ENCODE measurements around the gene HSPA12A. TPM values are rescaled to one million over a fixed set of nuclear protein-coding genes. Genes with fewer than 3 reads are reported as not detected.
A peak's percentile ranks its signal among the peaks of the same experiment; 100 is the strongest.

Gene HSPA12A
- total and polyA plus RNA-seq, 7 experiments from 2014 or later, result 0.06 to 0.07 TPM; not detected in 5

DNA sequence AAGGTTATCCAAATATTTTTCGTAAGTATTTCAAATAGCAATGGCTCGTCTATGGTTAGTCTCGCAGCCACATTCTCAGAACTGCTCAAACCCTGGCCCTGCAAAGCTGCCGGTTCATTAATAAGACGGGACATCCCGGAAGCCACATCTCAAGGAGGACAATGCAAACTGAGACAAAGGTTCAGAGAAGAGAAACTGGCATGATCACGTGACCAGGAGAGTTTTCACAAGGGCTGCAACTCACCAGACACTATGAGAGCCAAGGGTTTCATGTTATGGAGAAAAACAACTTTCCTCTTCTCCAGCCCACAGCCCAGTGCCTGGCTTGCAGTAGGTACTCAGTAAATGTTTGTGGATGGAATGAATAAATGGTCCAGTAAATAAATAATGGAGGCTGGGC is 5.0 kb upstream of the HSPA12A start:
- ATAC-seq (no peak), DNase-seq (no peak)
- H3K9me3 Mint-ChIP-seq, result peaks cover 0 to 16% (median 4%) of the 10 kb centered on the region in 11 donors
- H3K4me3 Mint-ChIP-seq, result no peak overlapping the region
- H3K36me3 Mint-ChIP-seq, result peaks cover 0 to 3% (median 0%) of the 10 kb centered on the region in 5 donors
- peaks cover 0 to 5% (median 3%) of the 10 kb centered on the region in 7 donors for H3K4me1 Mint-ChIP-seq
- Histone ChIP-seq H3K9me3 (ENCODE audit: control insufficient read depth in 2 of 3, low read length in 3 of 3) (no peaks in the 10 kb centered on the region), H3K36me3 (ENCODE audit: control insufficient read depth in 2 of 3, insufficient read depth in 3 of 3, low read length in 3 of 3) (no peaks in the 10 kb centered on the region), H3K4me3 (ENCODE audit: low read length) (no peak overlapping the region), H3K27ac (ENCODE audit: low read depth, low read length) (no peak overlapping the region), H3K27me3 (ENCODE audit: control insufficient read depth in 2 of 2, insufficient read depth in 2 of 2, low read length in 2 of 2) (peaks cover 0 to 21% of the 10 kb centered on the region in 2 donors), H3K4me1 (ENCODE audit: control insufficient read depth in 2 of 2, insufficient read depth in 2 of 2, low read length in 2 of 2) (peaks cover 0 to 4% of the 10 kb centered on the region in 2 donors)
- intact Hi-C loops (cut with micrococcal nuclease), result no loop called here
- ChIA-PET POLR2A (no interaction called here), CTCF (no interaction called here)
- H3K27ac Mint-ChIP-seq, result no peak overlapping the region
- H3K27me3 Mint-ChIP-seq, result peaks cover 49 to 82% (median 70%) of the 10 kb centered on the region in 5 donors

DNA sequence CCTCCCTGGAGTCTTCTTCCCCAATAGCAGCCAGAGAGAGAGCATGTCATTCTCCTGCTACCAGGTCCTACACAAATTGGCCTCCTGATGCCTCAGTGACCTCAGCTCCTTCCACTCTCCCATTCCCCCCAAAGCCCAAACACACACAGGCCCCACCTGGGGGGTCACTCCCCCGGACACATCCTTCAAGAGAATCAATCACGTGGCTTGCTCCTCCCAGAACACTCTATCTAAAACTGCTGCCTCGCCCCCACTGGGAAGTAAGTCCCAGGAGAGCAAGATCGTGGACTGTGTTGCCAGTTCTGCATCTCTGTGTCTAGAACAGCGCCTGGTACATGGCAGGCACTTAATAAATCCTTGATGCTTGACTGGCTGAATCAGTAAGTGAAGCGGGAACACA is 2.5 kb upstream of the HSPA12A start:
- Mint-ChIP-seq H3K36me3 (peaks cover 0 to 3% (median 0%) of the 10 kb centered on the region in 5 donors), H3K4me1 (peaks cover 0 to 5% (median 4%) of the 10 kb centered on the region in 7 donors), H3K27ac (no peak overlapping the region), H3K9me3 (peaks cover 0 to 16% (median 0%) of the 10 kb centered on the region in 11 donors), H3K4me3 (peak overlapping the region in 3 of 10 donors; percentile 7 to 35 (median 16)), H3K27me3 (peaks cover 55 to 68% (median 65%) of the 10 kb centered on the region in 5 donors)
- no peak for DNase-seq
- Histone ChIP-seq H3K9me3 (ENCODE audit: control insufficient read depth in 2 of 3, low read length in 3 of 3) (no peaks in the 10 kb centered on the region), H3K27me3 (ENCODE audit: control insufficient read depth in 2 of 2, insufficient read depth in 2 of 2, low read length in 2 of 2) (peaks cover 0 to 29% of the 10 kb centered on the region in 2 donors), H3K36me3 (ENCODE audit: control insufficient read depth in 2 of 3, insufficient read depth in 3 of 3, low read length in 3 of 3) (no peaks in the 10 kb centered on the region), H3K4me1 (ENCODE audit: control insufficient read depth in 2 of 2, insufficient read depth in 2 of 2, low read length in 2 of 2) (peaks cover 0 to 11% of the 10 kb centered on the region in 2 donors), H3K27ac (ENCODE audit: low read depth, low read length) (no peak overlapping the region), H3K4me3 (ENCODE audit: low read length) (no peak overlapping the region)
- no peak for ATAC-seq
- intact Hi-C loops (cut with micrococcal nuclease), result no loop called here
- ChIA-PET CTCF (no interaction called here), POLR2A (no interaction called here)

DNA sequence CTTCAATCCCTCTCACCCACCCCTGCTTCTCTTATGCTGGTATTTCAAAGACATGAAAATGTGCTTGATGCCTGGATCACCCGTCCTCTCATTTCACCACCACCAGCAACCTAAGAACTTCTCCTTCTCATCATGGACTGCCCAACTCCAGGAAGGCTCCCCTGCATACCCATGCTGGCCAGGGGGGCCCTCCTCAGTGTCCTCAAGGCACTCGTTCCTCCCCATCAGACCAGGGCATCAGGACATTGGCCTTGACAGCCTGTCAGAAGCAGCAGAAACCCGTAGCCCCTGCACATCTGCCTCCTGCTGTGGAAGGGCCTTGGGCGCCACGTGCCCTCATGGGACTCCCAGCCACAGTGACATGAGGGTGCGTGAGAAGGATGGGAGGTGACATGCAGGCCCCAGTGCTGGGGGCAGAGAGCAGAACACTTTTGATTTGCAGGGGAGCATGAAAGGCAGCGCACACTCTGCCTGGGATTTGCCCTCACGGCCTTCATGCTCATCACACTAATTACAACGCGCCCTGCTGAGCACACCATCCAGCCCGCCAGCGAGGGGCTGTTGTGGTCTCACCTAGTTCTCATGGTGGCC is 1.9 kb upstream of the HSPA12A start:
- Histone ChIP-seq H3K27ac (ENCODE audit: low read depth, low read length) (no peak overlapping the region), H3K36me3 (ENCODE audit: control insufficient read depth in 2 of 3, insufficient read depth in 3 of 3, low read length in 3 of 3) (no peaks in the 10 kb centered on the region), H3K9me3 (ENCODE audit: control insufficient read depth in 2 of 3, low read length in 3 of 3) (no peaks in the 10 kb centered on the region), H3K27me3 (ENCODE audit: control insufficient read depth in 2 of 2, insufficient read depth in 2 of 2, low read length in 2 of 2) (peaks cover 0 to 29% of the 10 kb centered on the region in 2 donors), H3K4me3 (ENCODE audit: low read length) (no peak overlapping the region), H3K4me1 (ENCODE audit: control insufficient read depth in 2 of 2, insufficient read depth in 2 of 2, low read length in 2 of 2) (peaks cover 0 to 11% of the 10 kb centered on the region in 2 donors)
- Mint-ChIP-seq H3K9me3 (peaks cover 0 to 12% (median 0%) of the 10 kb centered on the region in 11 donors), H3K36me3 (peaks cover 0 to 3% (median 0%) of the 10 kb centered on the region in 5 donors), H3K27me3 (peaks cover 56 to 68% (median 65%) of the 10 kb centered on the region in 5 donors), H3K4me3 (peak overlapping the region in 7 of 10 donors; percentile 17 to 82 (median 32)), H3K27ac (no peak overlapping the region), H3K4me1 (peaks cover 0 to 5% (median 4%) of the 10 kb centered on the region in 7 donors)
- intact Hi-C loops (cut with micrococcal nuclease), result no loop called here
- CTCF ChIA-PET, result no interaction called here
- ATAC-seq (no peak), DNase-seq (no peak)
- POLR2A ChIA-PET, result no interaction called here

DNA sequence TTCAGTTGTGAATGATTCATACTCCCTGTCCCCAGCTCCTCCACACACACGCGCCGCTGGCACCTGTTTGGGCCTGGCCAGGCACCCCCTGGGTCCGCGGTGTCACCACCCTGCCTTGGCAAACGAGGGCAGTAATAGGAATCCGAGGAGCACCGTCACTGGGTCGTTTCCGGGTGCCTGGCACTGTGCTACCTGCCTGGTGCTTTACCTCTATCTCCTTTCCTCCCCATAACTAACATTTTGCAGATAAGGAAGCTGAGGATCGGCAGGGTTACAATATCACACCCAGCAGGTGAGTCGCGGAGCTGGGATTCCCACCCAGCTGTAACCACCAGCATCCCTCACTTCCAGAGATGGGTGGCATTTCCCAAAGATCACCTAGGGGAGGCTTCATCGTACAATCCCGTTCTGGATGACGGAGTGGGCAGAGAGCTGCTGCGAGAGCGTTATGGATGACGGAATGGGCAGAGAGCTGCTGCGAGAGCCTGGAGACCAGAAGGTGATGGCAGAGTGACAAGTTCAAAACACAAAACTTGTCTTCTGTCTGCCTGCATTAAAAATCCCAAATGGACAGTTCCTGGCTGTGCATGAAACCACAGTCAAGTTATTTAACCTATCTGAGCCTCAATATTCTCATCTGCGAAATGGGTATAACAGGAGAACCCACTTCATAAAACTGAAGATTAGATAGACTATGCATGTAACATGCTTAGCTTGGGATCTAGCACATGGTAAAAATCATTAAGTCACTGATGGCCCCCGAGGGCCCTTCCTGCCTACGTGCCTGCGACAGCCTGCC is 1.1 kb upstream of the HSPA12A start:
- Histone ChIP-seq H3K4me3 (ENCODE audit: low read length) (no peak overlapping the region), H3K27ac (ENCODE audit: low read depth, low read length) (no peak overlapping the region), H3K36me3 (ENCODE audit: control insufficient read depth in 2 of 3, insufficient read depth in 3 of 3, low read length in 3 of 3) (no peaks in the 10 kb centered on the region), H3K27me3 (ENCODE audit: control insufficient read depth in 2 of 2, insufficient read depth in 2 of 2, low read length in 2 of 2) (peaks cover 0 to 26% of the 10 kb centered on the region in 2 donors), H3K4me1 (ENCODE audit: control insufficient read depth in 2 of 2, insufficient read depth in 2 of 2, low read length in 2 of 2) (peaks cover 0 to 11% of the 10 kb centered on the region in 2 donors), H3K9me3 (ENCODE audit: control insufficient read depth in 2 of 3, low read length in 3 of 3) (no peaks in the 10 kb centered on the region)
- CTCF ChIA-PET, result no interaction called here
- POLR2A ChIA-PET, result no interaction called here
- ATAC-seq, result no peak
- H3K36me3 Mint-ChIP-seq, result peaks cover 0 to 3% (median 0%) of the 10 kb centered on the region in 5 donors
- intact Hi-C loops (cut with micrococcal nuclease), result loop anchor here in 1 of 2 donors (2.0 kb wide), 1 partner anchor 19 kb away; no protein-coding TSS in a partner anchor
- no peak overlapping the region for H3K27ac Mint-ChIP-seq
- DNase-seq, result no peak
- H3K4me1 Mint-ChIP-seq, result peaks cover 0 to 5% (median 4%) of the 10 kb centered on the region in 7 donors
- peak overlapping the region; percentile 17 to 82 (median 66) for H3K4me3 Mint-ChIP-seq
- H3K9me3 Mint-ChIP-seq, result peaks cover 0 to 6% (median 0%) of the 10 kb centered on the region in 11 donors
- peaks cover 61 to 72% (median 62%) of the 10 kb centered on the region in 5 donors for H3K27me3 Mint-ChIP-seq

DNA sequence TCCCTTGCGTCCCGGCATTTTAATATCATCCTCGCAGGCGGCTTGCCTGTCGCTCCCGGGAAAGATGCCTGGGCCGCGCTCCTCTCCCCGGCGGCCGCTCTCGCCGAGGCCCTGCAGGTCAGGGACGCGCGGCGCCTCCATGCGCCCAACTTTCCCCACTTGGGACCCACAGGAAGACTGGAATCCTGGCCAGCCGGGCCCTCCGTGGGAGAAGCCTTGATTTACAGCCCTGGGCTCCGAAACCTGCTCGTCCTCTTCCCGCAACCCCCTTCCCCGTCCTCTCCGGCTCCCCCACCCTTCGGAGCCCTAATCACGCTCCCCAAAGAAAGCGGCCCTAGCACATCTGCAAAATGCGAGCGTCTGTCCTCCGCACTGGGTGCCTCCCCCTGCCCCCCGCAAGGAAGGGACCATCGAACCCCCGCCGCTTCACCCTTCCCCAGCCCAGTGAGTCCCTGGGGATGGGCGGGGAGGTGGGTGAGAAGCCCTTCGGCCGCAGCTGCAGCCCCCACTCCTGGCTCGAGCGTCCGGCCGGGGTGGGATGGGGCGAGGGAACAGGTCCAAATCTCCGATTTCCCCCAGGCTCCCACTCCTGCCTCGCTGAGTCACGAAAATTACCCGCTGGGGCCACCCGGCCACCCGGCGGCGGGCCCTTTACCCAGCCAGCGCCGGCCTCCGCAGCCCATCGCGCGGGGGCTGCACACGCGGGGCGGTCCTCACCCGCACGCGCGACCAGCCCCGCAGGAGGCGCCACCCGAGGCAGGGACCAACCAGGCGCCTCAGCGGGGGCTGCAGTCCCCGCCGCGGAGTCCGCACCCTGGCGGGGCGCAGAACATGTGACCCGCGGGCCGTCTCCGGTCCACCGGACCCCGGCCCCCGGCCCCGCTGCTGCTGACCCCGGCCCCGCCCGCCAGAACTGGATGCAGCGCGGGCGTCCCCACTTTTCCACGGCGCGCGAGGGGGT is 695 bp downstream of the HSPA12A start:
- no peak for DNase-seq
- H3K4me1 Mint-ChIP-seq, result peaks cover 0 to 5% (median 4%) of the 10 kb centered on the region in 7 donors
- ChIA-PET CTCF (no interaction called here), POLR2A (no interaction called here)
- peaks cover 0 to 5% (median 0%) of the 10 kb centered on the region in 3 experiments for H3K9me3 ChIP-seq (ENCODE audit: control insufficient read depth in 2 of 3, low read length in 3 of 3)
- peaks cover 0 to 25% of the 10 kb centered on the region in 2 donors for H3K27me3 ChIP-seq (ENCODE audit: control insufficient read depth in 2 of 2, insufficient read depth in 2 of 2, low read length in 2 of 2)
- peaks cover 0 to 11% of the 10 kb centered on the region in 2 donors for H3K4me1 ChIP-seq (ENCODE audit: control insufficient read depth in 2 of 2, insufficient read depth in 2 of 2, low read length in 2 of 2)
- H3K4me3 Mint-ChIP-seq, result peak overlapping the region in 7 of 10 donors; percentile 12 to 80 (median 32)
- no peaks in the 10 kb centered on the region for H3K36me3 ChIP-seq (ENCODE audit: control insufficient read depth in 2 of 3, insufficient read depth in 3 of 3, low read length in 3 of 3)
- H3K9me3 Mint-ChIP-seq, result peaks cover 0 to 7% (median 2%) of the 10 kb centered on the region in 11 donors
- H3K4me3 ChIP-seq (ENCODE audit: low read length), result no peak overlapping the region
- H3K27me3 Mint-ChIP-seq, result peaks cover 70 to 75% (median 72%) of the 10 kb centered on the region in 5 donors
- H3K27ac Mint-ChIP-seq, result no peak overlapping the region
- peaks cover 0 to 3% (median 0%) of the 10 kb centered on the region in 5 donors for H3K36me3 Mint-ChIP-seq
- peak; percentile 10 for ATAC-seq
- H3K27ac ChIP-seq (ENCODE audit: low read depth, low read length), result no peak overlapping the region
- intact Hi-C loops (cut with micrococcal nuclease), result loop anchor here in 1 of 2 donors (2.0 kb wide), 1 partner anchor 17 kb away; no protein-coding TSS in a partner anchor

DNA sequence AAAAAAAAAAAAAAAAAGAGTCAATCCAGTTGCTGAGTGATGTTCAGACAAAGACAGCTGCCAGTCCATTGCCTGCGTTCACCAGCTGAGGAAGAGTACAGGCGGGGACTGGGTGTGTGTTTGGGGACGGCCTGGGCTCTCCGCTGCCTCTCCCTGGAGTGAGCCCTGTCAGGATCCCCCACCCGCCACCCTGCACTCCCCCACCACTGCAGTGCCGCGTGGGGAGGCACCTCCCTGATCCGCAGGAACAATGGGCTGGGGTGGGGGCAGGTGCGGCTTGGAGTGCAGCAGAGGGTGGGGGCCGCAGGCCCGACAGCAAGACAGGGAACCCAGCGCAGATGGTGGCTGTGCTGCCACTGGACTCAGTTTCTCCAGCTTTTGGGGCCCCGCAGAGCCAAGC is 1.4 kb downstream of the HSPA12A start:
- ATAC-seq (no peak), DNase-seq (no peak)
- Mint-ChIP-seq H3K36me3 (peaks cover 0 to 3% (median 0%) of the 10 kb centered on the region in 5 donors), H3K9me3 (peaks cover 0 to 14% (median 5%) of the 10 kb centered on the region in 11 donors), H3K4me1 (peaks cover 0 to 5% (median 4%) of the 10 kb centered on the region in 7 donors), H3K4me3 (peak overlapping the region in 5 of 10 donors; percentile 29 to 73 (median 38)), H3K27ac (no peak overlapping the region), H3K27me3 (peaks cover 69 to 77% (median 73%) of the 10 kb centered on the region in 5 donors)
- CTCF ChIA-PET, result no interaction called here
- intact Hi-C loops (cut with micrococcal nuclease), result no loop called here
- Histone ChIP-seq H3K36me3 (ENCODE audit: control insufficient read depth in 2 of 3, insufficient read depth in 3 of 3, low read length in 3 of 3) (no peaks in the 10 kb centered on the region), H3K4me3 (ENCODE audit: low read length) (no peak overlapping the region), H3K27me3 (ENCODE audit: control insufficient read depth in 2 of 2, insufficient read depth in 2 of 2, low read length in 2 of 2) (peaks cover 0 to 22% of the 10 kb centered on the region in 2 donors), H3K9me3 (ENCODE audit: control insufficient read depth in 2 of 3, low read length in 3 of 3) (peaks cover 0 to 5% (median 0%) of the 10 kb centered on the region in 3 experiments), H3K4me1 (ENCODE audit: control insufficient read depth in 2 of 2, insufficient read depth in 2 of 2, low read length in 2 of 2) (peaks cover 0 to 11% of the 10 kb centered on the region in 2 donors), H3K27ac (ENCODE audit: low read depth, low read length) (no peak overlapping the region)
- POLR2A ChIA-PET, result no interaction called here

All from naive thymus-derived CD4-positive, alpha-beta T cell (primary cell).